Sciatic nerve (tissue), 2 donors: ENCODE results near the gene RNF212. TPM values are rescaled to one million over a fixed set of nuclear protein-coding genes. Genes with fewer than 3 reads are reported as not detected.

Source experiments
- ATAC-seq: fragments of 200-7000 bp; cut with Tn5 transposase; one replicate; pipeline ENCODE4 v1.9.1; 2020; ENCODE audit warnings: mild to moderate bottlenecking, moderate library complexity
- DNase-seq: peaks from one replicate; pipeline ENCODE4 v3.0.0-alpha.2; 2020; ENCODE audit warnings: low spot score
- intact Hi-C: fragments of 100-400 bp; cut with DNase I; formaldehyde crosslinking; loops from one replicate; pipeline ENCODE4 v1.14.2; 2022
- total RNA-seq: library from RNA; stranded (reverse); fragmentation: NEBNext Ultra II Directional; extraction: Animal tissue kit (Norgen Biotek cat#: 25700); gene quantifications from one replicate; pipeline ENCODE4 v1.2.1, GENCODE V29; 2021
- donor health status: DM: no; HTN: no; CAD: no.
- donor health status: DM: no; HTN: no; CAD: no.

RNF212 gene
- total RNA-seq, 1 donor from 2014 or later, result 17.9 TPM

DNA sequence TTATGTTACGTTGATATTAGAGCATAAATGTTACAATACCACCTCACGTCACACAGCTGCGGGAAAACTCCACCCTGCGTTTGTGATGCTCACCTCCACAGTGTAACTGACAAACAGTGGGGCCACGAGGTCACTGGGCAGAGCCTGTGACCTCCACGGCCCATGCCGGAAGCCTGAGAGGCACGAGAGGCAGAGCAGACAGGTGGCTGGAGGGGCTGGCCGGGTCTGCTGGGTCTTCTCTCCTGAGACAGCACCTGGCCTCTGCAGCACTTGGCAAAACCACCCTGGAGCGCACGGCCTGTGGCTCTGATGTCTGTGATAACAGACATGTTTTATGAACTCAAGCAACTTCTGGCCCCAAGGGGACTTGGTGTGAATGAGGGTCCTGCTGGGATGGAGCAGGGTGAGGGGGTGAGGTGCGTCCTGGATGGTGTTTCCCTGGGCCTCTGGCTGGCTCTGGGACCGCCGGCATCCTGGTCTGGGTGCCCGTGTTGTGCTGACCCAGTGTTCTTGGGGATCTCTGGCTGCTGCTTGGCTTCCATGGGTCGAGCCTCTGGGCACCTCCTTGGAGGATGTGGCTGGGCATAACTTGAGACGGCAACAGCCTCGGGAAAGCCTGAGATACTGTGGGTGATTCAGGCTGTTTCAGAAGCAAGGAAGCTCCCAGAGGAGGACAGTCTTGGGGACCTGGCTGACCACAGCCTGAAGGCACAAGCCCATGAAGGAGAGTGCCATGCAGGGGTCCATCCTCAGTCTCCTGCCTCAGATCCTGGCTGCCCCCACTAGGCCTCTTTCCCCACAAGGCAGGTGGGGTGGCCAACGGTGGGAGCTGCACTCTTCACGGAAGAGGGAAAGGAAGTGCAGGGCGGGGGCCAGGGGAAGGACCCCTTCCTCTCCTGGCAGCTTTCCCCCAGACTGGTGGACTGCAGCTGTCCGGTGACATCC, 19.7 kb downstream of the RNF212 start:
- no peak for DNase-seq
- ATAC-seq, result no peak
- intact Hi-C loops, result no loop called here

- ATAC-seq, result no peak
- intact Hi-C loops, result no loop called here
- no peak for DNase-seq
Observed at GRCh38 chr4:1092983-1093361, 20.4 kb downstream of the RNF212 start.

GRCh38 chr4:1092026-1092982, 21.1 kb downstream of the RNF212 start:
- DNase-seq, result no peak
- ATAC-seq, result no peak
- intact Hi-C loops, result no loop called here

- DNase-seq, result no peak
- ATAC-seq, result no peak
- intact Hi-C loops, result no loop called here
Observed at GRCh38 chr4:1091561-1091995, 21.8 kb downstream of the RNF212 start.

GRCh38 chr4:1090465-1091440, 22.6 kb downstream of the RNF212 start:
- DNase-seq, result no peak
- ATAC-seq, result no peak
- intact Hi-C loops, result no loop called here

DNA sequence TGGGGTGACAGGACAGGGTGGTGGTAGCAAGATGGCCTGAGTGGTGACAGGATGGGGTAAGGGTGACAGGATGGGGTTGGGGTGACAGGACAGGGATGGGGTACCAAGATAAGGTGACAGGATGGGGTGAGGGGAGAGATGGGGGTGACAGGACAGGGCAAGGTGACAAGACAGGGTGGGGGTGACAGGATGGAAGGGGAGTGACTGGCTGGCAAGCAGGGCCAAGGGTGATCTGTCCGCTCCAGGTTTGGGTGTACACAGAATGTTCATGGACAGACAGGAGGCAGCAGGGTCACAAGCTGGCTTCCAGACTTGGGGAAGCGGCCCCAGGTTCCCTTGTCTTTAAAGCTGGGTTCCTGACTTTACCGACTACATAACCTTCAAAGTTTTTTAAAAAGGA, 23.3 kb downstream of the RNF212 start:
- ATAC-seq (no peak), DNase-seq (no peak)
- intact Hi-C loops, result no loop called here

GRCh38 chr4:1087371-1087770, 26.0 kb downstream of the RNF212 start:
- no peak for DNase-seq
- intact Hi-C loops, result no loop called here
- no peak for ATAC-seq

DNA sequence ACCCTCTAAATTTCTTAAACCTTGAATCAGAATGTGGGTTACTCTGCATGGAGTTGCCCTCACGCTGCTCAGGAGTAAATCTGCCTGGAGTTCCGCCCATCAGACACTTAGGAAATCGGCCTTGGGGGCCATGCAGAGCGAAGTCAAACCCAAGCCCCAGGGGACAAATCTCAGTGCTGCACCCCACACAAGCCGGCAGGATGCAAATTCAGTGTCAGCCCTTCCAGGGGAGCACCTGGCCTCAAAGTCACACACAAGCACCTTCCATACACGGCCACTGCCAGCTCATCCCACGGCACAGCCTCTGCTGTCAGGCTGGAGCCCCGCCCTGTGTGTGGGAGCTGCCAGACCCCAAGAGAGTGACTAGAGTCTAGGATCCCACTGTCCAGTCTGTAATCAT, 27.4 kb downstream of the RNF212 start:
- DNase-seq (no peak), ATAC-seq (no peak)
- intact Hi-C loops, result no loop called here

DNA sequence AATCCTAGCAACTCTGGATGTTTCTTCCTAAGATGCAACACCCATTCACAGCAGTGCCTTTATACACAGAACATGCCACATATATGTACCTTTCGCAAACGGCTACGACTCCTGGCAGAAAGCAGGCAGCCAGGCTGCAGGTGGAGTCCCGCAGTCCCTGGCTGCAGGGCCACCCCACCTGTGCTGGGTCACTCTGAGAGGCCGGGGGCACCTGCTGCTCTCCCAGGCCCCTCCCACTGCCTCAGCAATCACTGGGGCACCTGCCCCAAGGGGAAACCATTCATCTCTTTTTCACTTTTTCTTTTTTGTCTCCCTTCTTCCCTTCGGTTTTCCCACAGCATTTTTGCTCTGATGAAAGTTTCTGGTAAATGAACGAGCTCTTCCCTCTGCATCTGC, 28.0 kb downstream of the RNF212 start:
- no peak for DNase-seq
- ATAC-seq, result no peak
- intact Hi-C loops, result no loop called here

GRCh38 chr4:1084796-1085403, 28.5 kb downstream of the RNF212 start:
- no peak for ATAC-seq
- DNase-seq, result no peak
- intact Hi-C loops, result no loop called here

GRCh38 chr4:1084394-1084793, 29.0 kb downstream of the RNF212 start:
- intact Hi-C loops, result no loop called here
- DNase-seq, result no peak
- no peak for ATAC-seq

DNA sequence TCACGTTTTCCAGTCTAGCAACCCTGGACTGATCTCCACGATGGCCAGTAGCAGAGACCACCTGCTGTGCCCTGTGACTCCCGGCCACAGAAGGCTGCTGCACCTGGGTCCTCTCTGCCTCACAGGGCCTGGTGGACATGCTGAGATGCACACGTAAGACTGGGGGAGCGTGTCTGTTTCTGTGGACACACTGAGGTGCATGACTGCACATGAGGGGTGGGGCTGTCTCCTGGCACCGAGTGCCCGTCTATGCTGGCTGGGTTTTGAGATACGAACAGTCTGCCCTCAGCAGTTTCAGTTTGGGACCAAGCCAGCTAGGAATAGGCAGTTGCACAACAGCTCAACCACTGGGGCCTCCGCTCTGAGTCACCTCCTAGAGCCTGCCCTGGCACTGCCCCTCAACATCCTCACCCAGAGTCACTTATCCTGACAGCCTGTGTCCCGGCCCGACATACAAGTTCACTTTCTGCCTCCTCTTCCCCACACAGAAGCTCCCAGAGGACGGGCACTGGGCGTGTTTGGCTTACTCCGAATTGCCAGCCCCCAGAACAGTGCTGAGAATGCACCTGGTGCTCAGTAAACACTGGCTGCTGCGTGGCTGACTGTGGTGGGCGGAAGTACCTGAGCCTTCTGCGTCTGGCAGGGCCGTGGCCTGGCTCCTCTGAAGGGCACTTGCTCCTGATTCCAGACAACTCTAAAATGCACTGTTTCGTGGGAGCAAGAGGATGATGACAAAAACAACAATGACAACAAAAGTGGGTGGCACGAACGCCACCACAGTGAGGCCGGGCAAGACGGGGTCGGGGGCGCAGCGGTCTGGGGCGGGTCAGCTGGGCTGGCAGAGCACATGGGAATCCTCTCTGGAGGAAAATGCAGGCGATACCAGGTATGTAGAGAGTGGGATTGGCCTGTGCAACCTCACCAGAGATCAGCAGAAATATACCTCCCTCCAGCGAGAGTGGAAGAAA, 30.9 kb downstream of the RNF212 start:
- peak; percentile 81 for ATAC-seq
- no peak for DNase-seq
- intact Hi-C loops, result no loop called here

DNA sequence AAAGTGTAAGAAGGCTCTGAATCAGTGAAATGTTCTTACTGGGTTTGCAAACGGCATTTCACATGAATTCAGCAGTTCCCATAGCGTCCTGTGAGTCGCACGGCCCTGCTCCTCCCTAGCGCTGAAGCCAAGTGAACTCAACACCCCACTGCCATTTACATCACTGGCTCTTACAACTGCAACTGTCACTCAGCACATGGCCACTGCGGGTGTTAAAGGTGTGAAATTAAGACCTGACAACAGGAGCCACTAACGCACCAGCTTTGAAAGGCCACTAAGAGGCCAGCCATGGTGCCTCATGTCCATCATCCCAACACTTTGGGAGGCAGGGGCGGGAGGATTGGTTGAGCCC, 31.7 kb downstream of the RNF212 start:
- DNase-seq, result no peak
- ATAC-seq, result no peak
- intact Hi-C loops, result no loop called here

DNA sequence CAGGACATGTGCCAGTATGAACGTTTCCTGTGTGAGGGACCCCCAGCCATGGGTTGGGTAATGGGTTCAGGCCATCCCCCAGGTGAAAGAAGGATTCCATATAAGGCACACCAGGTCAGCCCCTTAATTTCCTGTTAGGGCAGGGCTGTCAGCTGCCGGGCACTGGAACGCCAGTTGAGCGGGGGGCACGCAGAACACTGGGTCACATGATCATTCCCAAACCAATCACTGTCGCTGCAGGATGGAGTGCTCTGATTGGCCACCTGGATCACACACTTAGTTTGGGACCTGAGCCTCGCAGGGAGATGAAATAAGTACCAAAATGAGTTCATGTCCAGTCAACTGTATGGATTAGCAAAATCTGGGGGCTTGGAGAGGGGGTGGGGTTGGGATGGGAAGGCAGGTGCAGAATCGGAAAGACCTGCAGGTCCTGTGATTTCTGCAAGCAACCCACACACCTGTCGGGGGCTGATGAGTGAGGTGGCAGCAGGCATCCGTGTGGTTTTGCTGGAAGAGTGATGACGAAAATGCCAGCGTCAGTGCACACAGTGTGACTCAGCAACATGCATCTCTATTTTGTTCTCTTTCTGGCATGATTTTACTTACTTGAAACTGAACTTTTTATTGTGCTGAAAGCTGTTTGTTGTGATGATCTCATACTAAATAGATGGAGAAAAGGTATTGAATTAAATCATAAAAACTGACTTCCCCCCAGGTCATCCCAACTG, 32.2 kb downstream of the RNF212 start:
- no peak for ATAC-seq
- intact Hi-C loops, result no loop called here
- DNase-seq, result no peak

GRCh38 chr4:1080432-1080831, 32.9 kb downstream of the RNF212 start:
- DNase-seq (no peak), ATAC-seq (no peak)
- intact Hi-C loops, result no loop called here

DNA sequence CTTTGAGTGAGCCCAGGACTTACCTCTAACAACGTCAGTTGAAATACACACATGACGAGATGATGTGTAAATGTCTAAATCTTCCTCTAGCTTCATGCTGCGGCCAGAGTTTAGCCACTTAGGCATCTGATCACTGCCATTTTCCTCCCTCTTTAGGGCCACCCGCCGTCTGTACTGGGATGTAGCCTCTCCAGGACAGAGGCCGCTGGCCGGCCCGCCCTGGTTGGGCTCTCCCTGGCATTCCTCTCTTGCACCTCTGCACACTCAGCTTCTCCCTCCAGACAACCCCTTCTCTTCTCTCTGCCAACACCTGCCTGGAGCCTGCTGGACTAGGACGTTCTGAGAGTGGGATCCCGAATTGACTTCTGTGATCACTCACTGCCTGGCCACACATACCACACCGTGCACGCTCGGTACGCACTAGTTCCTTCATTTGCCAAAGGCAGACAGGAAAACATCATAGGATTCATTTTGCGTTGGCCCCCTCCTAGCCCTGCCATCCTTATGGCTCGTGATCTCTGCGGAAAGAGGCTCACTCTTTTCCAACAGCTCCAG, 33.6 kb downstream of the RNF212 start:
- DNase-seq, result no peak
- intact Hi-C loops, result no loop called here
- no peak for ATAC-seq
